Ascending aorta (tissue), 2 donors: ENCODE results near the gene F2RL1. TPM values are rescaled to one million over a fixed set of nuclear protein-coding genes. Genes with fewer than 3 reads are reported as not detected.
"Not testable (repeated sequence)": the region's sequence is repeated elsewhere in the genome, so short reads cannot be mapped to it uniquely, and the experiment has no call there.

ENCODE experiments used
- DNase-seq, 2 donors: peaks; one replicate each; pipeline ENCODE4 v3.0.0-alpha.2; 2019; ENCODE audit warnings: low spot score in 2 of 2
- H3K27ac ChIP-seq, 2 donors: fragments of 200-600 bp; sonication (generic); one replicate each; pipeline ENCODE4 v1.5.1; 2016 to 2017; ENCODE audit warnings: mild to moderate bottlenecking in 1 of 2
- H3K27me3 ChIP-seq: fragments of 200-600 bp; sonication (generic); one replicate; pipeline ENCODE4 v1.5.1; 2017
- H3K36me3 ChIP-seq, 2 donors: fragments of 200-600 bp; sonication (generic); one replicate each; pipeline ENCODE4 v1.5.1; 2016
- H3K4me1 ChIP-seq, 2 donors: fragments of 200-600 bp; sonication (generic); one replicate each; pipeline ENCODE4 v1.5.1; 2016 to 2017; ENCODE audit warnings: mild to moderate bottlenecking in 1 of 2
- H3K4me3 ChIP-seq, 2 donors: fragments of 200-600 bp; sonication (generic); one replicate each; pipeline ENCODE4 v1.5.1; 2016 to 2017; ENCODE audit warnings: mild to moderate bottlenecking in 1 of 2
- H3K9me3 ChIP-seq, 2 donors: fragments of 200-600 bp; sonication (generic); one replicate each; pipeline ENCODE4 v1.5.1; 2016
- CTCF ChIP-seq, 3 experiments: fragments of 200-600 bp in 2 of 3; fragments of 450-650 bp in 1 of 3; sonication (generic) in 2 of 3; IDR thresholded peaks; one replicate each; pipeline ENCODE4 v1.5.1; 2016 to 2019; ENCODE audit warnings: antibody characterized with exemption in 3 of 3, mild to moderate bottlenecking in 1 of 3, moderate library complexity in 1 of 3
- intact Hi-C: fragments of 100-400 bp; cut with DNase I; formaldehyde crosslinking; loops from one replicate; pipeline ENCODE4 v1.15.1; 2023
- total RNA-seq: library from RNA; depleted of rRNA; stranded (reverse); fragments of >200 nt; gene quantifications from one replicate; pipeline ENCODE4 v1.1.0, GENCODE V29; 2016

Gene F2RL1
- total RNA-seq, 1 donor from 2014 or later = 0.53 TPM

DNA sequence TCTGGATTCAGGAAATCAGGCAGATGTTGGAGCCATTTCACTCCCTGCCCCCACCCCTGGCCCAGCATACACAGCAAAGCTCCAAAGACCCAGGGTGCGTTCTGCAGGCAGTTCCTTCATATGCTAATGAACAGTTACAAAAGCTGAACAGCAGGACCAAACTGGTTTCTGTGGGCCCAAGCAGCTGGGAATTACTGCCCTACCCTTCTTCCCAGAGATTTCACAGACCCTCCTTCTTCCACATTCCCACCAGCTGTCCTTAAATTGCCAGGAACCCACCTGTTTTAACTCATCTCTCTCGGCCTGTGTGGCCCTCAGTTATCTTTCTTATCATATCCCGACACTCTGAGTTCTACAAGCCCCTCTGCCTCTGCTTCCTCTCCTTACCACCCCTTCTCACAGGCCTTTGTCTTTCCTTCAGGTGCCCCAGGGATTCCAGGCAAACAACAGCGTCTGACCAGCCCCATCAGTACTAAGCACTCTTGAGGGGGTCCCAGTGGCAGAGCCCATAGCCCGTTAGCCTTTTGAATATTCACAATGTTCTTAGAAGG, 10.6 kb upstream of the F2RL1 start:
- no peaks in the 10 kb centered on the region for H3K27me3 ChIP-seq
- no peaks in the 10 kb centered on the region for H3K9me3 ChIP-seq
- intact Hi-C loops = no loop called here
- H3K4me1 ChIP-seq = no peaks in the 10 kb centered on the region
- no peak for TF ChIP-seq CTCF (IDR thresholded peaks at IDR 0.05)
- no peak overlapping the region for H3K4me3 ChIP-seq
- no peaks in the 10 kb centered on the region for H3K36me3 ChIP-seq
- no peak overlapping the region for H3K27ac ChIP-seq
- DNase-seq = no peak

DNA sequence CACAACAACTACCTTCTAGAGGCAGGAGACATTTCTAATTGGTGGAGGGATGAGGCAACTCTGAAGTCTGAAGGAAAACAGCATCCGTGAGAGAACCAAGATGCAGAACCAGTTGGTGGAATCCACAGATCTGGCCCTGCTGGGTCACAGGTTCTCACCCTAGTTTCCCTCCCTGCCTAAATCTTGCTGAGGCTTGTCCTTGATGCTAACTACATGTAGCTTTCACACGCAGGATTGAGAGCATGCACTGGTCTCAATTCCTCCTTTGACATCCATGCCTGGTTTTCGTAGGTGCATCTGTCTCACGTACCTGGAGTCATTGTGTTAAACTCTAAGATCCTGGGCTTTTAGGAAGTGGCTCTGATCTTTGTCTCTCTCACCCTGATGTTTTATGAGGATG, 9.7 kb upstream of the F2RL1 start:
- Histone ChIP-seq H3K36me3 (no peaks in the 10 kb centered on the region), H3K9me3 (no peaks in the 10 kb centered on the region), H3K4me1 (no peaks in the 10 kb centered on the region), H3K4me3 (no peak overlapping the region), H3K27ac (no peak overlapping the region), H3K27me3 (no peaks in the 10 kb centered on the region)
- no peak for TF ChIP-seq CTCF (IDR thresholded peaks at IDR 0.05)
- no peak for DNase-seq
- intact Hi-C loops = no loop called here

DNA sequence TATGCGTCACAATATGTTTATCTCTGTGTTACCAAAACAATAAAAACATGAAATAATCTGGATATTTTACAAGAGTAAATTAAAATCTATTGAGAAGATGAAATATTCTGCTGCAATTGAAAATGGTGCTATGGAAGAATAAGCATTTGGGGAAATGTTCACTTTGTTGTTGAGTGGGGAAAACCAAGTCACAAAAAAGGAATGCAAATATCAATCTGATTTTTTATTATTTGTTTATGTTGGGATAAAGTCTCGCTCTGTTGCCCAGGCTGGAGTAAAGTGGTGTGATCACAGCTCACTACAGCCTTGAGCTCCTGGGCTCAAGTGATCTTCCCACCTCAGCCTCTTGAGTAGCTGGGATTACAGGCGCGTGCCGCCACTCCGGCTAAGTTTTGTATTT, 8.6 kb upstream of the F2RL1 start:
- H3K27ac ChIP-seq = no peak overlapping the region
- H3K36me3 ChIP-seq = no peaks in the 10 kb centered on the region
- H3K4me1 ChIP-seq = no peaks in the 10 kb centered on the region
- no peak for DNase-seq
- TF ChIP-seq CTCF (IDR thresholded peaks at IDR 0.05) = no peak
- no peak overlapping the region for H3K4me3 ChIP-seq
- intact Hi-C loops = no loop called here
- H3K27me3 ChIP-seq = no peaks in the 10 kb centered on the region
- no peaks in the 10 kb centered on the region for H3K9me3 ChIP-seq

GRCh38 chr5:76811214-76811613, 7.6 kb upstream of the F2RL1 start:
- no peaks in the 10 kb centered on the region for H3K27me3 ChIP-seq
- no peak overlapping the region for H3K27ac ChIP-seq
- H3K36me3 ChIP-seq = no peaks in the 10 kb centered on the region
- H3K4me3 ChIP-seq = no peak overlapping the region
- H3K9me3 ChIP-seq = no peaks in the 10 kb centered on the region
- no peak for TF ChIP-seq CTCF (IDR thresholded peaks at IDR 0.05)
- H3K4me1 ChIP-seq = no peaks in the 10 kb centered on the region
- DNase-seq = no peak
- intact Hi-C loops = no loop called here

GRCh38 chr5:76812209-76812608, 6.6 kb upstream of the F2RL1 start:
- H3K9me3 ChIP-seq, intact Hi-C loops, H3K27ac ChIP-seq, H3K27me3 ChIP-seq, H3K4me3 ChIP-seq, DNase-seq, H3K36me3 ChIP-seq, H3K4me1 ChIP-seq: not testable (repeated sequence)

- H3K9me3 ChIP-seq = no peaks in the 10 kb centered on the region
- DNase-seq = no peak
- H3K27ac ChIP-seq = no peak overlapping the region
- H3K4me1 ChIP-seq = no peaks in the 10 kb centered on the region
- H3K27me3 ChIP-seq = no peaks in the 10 kb centered on the region
- no peak overlapping the region for H3K4me3 ChIP-seq
- intact Hi-C loops = no loop called here
- no peaks in the 10 kb centered on the region for H3K36me3 ChIP-seq
- no peak for TF ChIP-seq CTCF (IDR thresholded peaks at IDR 0.05)
Observed at GRCh38 chr5:76813982-76814562, 4.8 kb upstream of the F2RL1 start.
